Measurements from ENCODE around the gene CYP2U1. TPM values are rescaled to one million over a fixed set of nuclear protein-coding genes. Genes with fewer than 3 reads are reported as not detected.

The CYP2U1 gene
- total and polyA plus RNA-seq, 2 donors from 2014 or later = 5.9 to 6.3 TPM

- no peaks in the 10 kb centered on the region for H3K36me3 ChIP-seq (ENCODE audit: control insufficient read depth in 2 of 3, insufficient read depth in 3 of 3, low read length in 3 of 3)
- FAIRE-seq = no peak
- no peak overlapping the region for H3K4me3 ChIP-seq (ENCODE audit: low read length in 3 of 3)
- H3K27me3 ChIP-seq (ENCODE audit: control insufficient read depth, insufficient read depth, low read length) = peaks cover 2% of the 10 kb centered on the region
- no peak for DNase-seq
- no peak overlapping the region for H3K9ac ChIP-seq (ENCODE audit: low read length in 3 of 3)
- H3K4me1 ChIP-seq (ENCODE audit: control insufficient read depth in 2 of 3, insufficient read depth in 2 of 3, low read depth in 1 of 3, low read length in 3 of 3) = peaks cover 0 to 6% (median 5%) of the 10 kb centered on the region in 3 donors
- TF ChIP-seq, protein P1, sequence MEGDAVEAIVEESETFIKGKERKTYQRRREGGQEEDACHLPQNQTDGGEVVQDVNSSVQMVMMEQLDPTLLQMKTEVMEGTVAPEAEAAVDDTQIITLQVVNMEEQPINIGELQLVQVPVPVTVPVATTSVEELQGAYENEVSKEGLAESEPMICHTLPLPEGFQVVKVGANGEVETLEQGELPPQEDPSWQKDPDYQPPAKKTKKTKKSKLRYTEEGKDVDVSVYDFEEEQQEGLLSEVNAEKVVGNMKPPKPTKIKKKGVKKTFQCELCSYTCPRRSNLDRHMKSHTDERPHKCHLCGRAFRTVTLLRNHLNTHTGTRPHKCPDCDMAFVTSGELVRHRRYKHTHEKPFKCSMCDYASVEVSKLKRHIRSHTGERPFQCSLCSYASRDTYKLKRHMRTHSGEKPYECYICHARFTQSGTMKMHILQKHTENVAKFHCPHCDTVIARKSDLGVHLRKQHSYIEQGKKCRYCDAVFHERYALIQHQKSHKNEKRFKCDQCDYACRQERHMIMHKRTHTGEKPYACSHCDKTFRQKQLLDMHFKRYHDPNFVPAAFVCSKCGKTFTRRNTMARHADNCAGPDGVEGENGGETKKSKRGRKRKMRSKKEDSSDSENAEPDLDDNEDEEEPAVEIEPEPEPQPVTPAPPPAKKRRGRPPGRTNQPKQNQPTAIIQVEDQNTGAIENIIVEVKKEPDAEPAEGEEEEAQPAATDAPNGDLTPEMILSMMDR (IDR thresholded peaks at IDR 0.05; ENCODE audit: borderline replicate concordance, extremely low read depth, insufficient read depth) = no peak
- no peak overlapping the region for H3K27ac ChIP-seq (ENCODE audit: low read depth in 2 of 2, low read length in 2 of 2)
- intact Hi-C loops (cut with DNase I) = no loop called here
- H3K9me3 ChIP-seq (ENCODE audit: control insufficient read depth in 2 of 3, insufficient read depth in 1 of 3, low read length in 3 of 3) = no peaks in the 10 kb centered on the region
These were observed 3.9 kb downstream of the CYP2U1 start for GRCh38 chr4:107935246-107935645.

DNA sequence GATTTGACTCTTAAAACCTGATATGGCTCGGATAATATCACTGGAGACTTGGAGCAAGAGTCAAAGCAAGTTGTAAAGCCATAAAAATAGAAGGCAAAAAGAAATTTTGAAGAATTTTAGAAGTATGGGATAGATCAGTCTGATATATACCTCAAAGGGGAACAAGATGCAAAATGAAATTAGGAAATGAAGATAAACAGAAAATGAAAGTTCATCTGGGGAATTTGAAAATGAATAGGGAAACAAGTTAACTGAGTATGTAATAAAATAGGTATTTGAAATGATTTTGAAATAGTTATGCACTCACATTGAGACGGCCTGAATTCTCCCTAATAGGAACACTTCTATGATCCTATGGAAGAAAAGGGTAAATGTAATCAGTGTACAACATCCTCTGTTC, 5.7 kb downstream of the CYP2U1 start:
- no peaks in the 10 kb centered on the region for H3K9me3 ChIP-seq (ENCODE audit: control insufficient read depth in 2 of 3, insufficient read depth in 1 of 3, low read length in 3 of 3)
- no peak overlapping the region for H3K27ac ChIP-seq (ENCODE audit: low read depth in 2 of 2, low read length in 2 of 2)
- intact Hi-C loops (cut with DNase I) = no loop called here
- no peak overlapping the region for H3K9ac ChIP-seq (ENCODE audit: low read length in 3 of 3)
- H3K36me3 ChIP-seq (ENCODE audit: control insufficient read depth in 2 of 3, insufficient read depth in 3 of 3, low read length in 3 of 3) = no peaks in the 10 kb centered on the region
- no peak for FAIRE-seq
- DNase-seq = no peak
- peaks cover 2% of the 10 kb centered on the region for H3K27me3 ChIP-seq (ENCODE audit: control insufficient read depth, insufficient read depth, low read length)
- H3K4me3 ChIP-seq (ENCODE audit: low read length in 3 of 3) = no peak overlapping the region
- TF ChIP-seq, protein P1 (IDR thresholded peaks at IDR 0.05; ENCODE audit: borderline replicate concordance, extremely low read depth, insufficient read depth) = no peak
- H3K4me1 ChIP-seq (ENCODE audit: control insufficient read depth in 2 of 3, insufficient read depth in 2 of 3, low read depth in 1 of 3, low read length in 3 of 3) = peaks cover 0 to 5% (median 2%) of the 10 kb centered on the region in 3 donors

DNA sequence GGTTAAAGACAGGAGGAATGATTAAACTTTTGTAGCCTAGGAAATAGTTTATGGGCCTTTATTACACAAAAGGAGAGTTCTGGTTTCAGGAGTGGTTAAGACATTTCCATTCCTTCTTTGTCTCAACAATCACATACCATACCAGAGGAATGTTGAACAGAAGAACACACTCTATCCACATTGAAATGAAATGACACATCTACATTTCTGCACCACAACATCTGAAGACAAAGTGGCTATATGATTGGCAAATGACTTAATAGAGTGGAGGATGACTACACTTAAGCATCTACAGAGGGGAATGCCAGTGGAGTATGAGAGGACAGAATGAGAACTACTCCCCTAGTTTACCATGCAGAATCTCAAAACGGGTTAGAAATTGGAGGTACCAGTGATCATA, 8.0 kb downstream of the CYP2U1 start:
- H3K36me3 ChIP-seq (ENCODE audit: control insufficient read depth in 2 of 3, insufficient read depth in 3 of 3, low read length in 3 of 3) = no peaks in the 10 kb centered on the region
- intact Hi-C loops (cut with DNase I) = no loop called here
- no peak overlapping the region for H3K4me3 ChIP-seq (ENCODE audit: low read length in 3 of 3)
- no peaks in the 10 kb centered on the region for H3K9me3 ChIP-seq (ENCODE audit: control insufficient read depth in 2 of 3, insufficient read depth in 1 of 3, low read length in 3 of 3)
- H3K4me1 ChIP-seq (ENCODE audit: control insufficient read depth in 2 of 3, insufficient read depth in 2 of 3, low read depth in 1 of 3, low read length in 3 of 3) = no peaks in the 10 kb centered on the region
- H3K9ac ChIP-seq (ENCODE audit: low read length in 3 of 3) = no peak overlapping the region
- no peak for DNase-seq
- H3K27ac ChIP-seq (ENCODE audit: low read depth in 2 of 2, low read length in 2 of 2) = no peak overlapping the region
- TF ChIP-seq, protein P1 (IDR thresholded peaks at IDR 0.05; ENCODE audit: borderline replicate concordance, extremely low read depth, insufficient read depth) = no peak
- FAIRE-seq = no peak
- H3K27me3 ChIP-seq (ENCODE audit: control insufficient read depth, insufficient read depth, low read length) = no peaks in the 10 kb centered on the region

GRCh38 chr4:107945809-107946208, 14.5 kb downstream of the CYP2U1 start:
- intact Hi-C loops (cut with DNase I) = no loop called here
- H3K27me3 ChIP-seq (ENCODE audit: control insufficient read depth, insufficient read depth, low read length) = no peaks in the 10 kb centered on the region
- FAIRE-seq = no peak
- TF ChIP-seq, protein P1 (IDR thresholded peaks at IDR 0.05; ENCODE audit: borderline replicate concordance, extremely low read depth, insufficient read depth) = no peak
- no peak overlapping the region for H3K9ac ChIP-seq (ENCODE audit: low read length in 3 of 3)
- DNase-seq = no peak
- H3K4me3 ChIP-seq (ENCODE audit: low read length in 3 of 3) = no peak overlapping the region
- H3K9me3 ChIP-seq (ENCODE audit: control insufficient read depth in 2 of 3, insufficient read depth in 1 of 3, low read length in 3 of 3) = no peaks in the 10 kb centered on the region
- no peak overlapping the region for H3K27ac ChIP-seq (ENCODE audit: low read depth in 2 of 2, low read length in 2 of 2)
- no peaks in the 10 kb centered on the region for H3K4me1 ChIP-seq (ENCODE audit: control insufficient read depth in 2 of 3, insufficient read depth in 2 of 3, low read depth in 1 of 3, low read length in 3 of 3)
- peaks cover 0 to 4% (median 0%) of the 10 kb centered on the region in 3 donors for H3K36me3 ChIP-seq (ENCODE audit: control insufficient read depth in 2 of 3, insufficient read depth in 3 of 3, low read length in 3 of 3)
